H1 (cell line): ENCODE measurements around the gene PCBP1. TPM values are rescaled to one million over a fixed set of nuclear protein-coding genes. Genes with fewer than 3 reads are reported as not detected.
A peak's percentile ranks its signal among the peaks of the same experiment; 100 is the strongest.

Experiments
- CBX5 ChIP-seq: fragments of 300-800, 300-1000 bp; sonication (generic); IDR thresholded peaks from 2 replicates; pipeline ENCODE4 v1.7.1; 2016; ENCODE audit warnings: antibody characterized with exemption, low read length, low read depth
- CHD1 ChIP-seq: IDR thresholded peaks from 2 replicates; pipeline ENCODE4 v1.6.1; 2012; ENCODE audit warnings: low read depth, low read length, improper control_type of control experiment
- HDAC2 ChIP-seq, 2 experiments: fragments of 300-600 bp in 1 of 2; sonication (generic) in 1 of 2; IDR thresholded peaks; 2 replicates each; pipeline ENCODE4 v1.6.1; 2011 to 2012; ENCODE audit warnings: low read depth in 2 of 2, low read length in 2 of 2, mild to moderate bottlenecking in 2 of 2, moderate library complexity in 2 of 2, borderline replicate concordance in 1 of 2, inconsistent platforms in 1 of 2
- SAP30 ChIP-seq: fragments of 300-600 bp; sonication (generic); IDR thresholded peaks from 2 replicates; pipeline ENCODE4 v1.7.1; 2012; ENCODE audit warnings: low read length, moderate library complexity, mild to moderate bottlenecking, inconsistent platforms; ENCODE audit not compliant: insufficient read depth, insufficient replicate concordance
- SRF ChIP-seq: IDR thresholded peaks from 2 replicates; pipeline ENCODE4 v1.6.1; 2011; ENCODE audit warnings: mild to moderate bottlenecking, low read depth, low read length, moderate library complexity
- TCF12 ChIP-seq: IDR thresholded peaks from 2 replicates; pipeline ENCODE4 v1.6.1; 2011; ENCODE audit warnings: low read depth, mild to moderate bottlenecking, low read length
- polyA plus RNA-seq, 7 experiments: library from polyadenylated mRNA; depleted of rRNA in 3 of 7; stranded (reverse) in 5 of 7; unstranded in 2 of 7; fragments of >200 nt in 5 of 7; fragments of 200-250 nt in 2 of 7; gene quantifications; 1 replicate in 5 of 7; 2 replicates in 1 of 7; 4 replicates in 1 of 7; pipeline versions ENCODE4 v1.2.1 to v1.2.3, GENCODE V29; 2011 to 2013; ENCODE audit warnings: missing spikeins in 2 of 7, mixed read lengths in 2 of 7
- total RNA-seq: library from RNA; stranded (reverse); fragmentation: NEBNext Ultra II Directional; extraction: Animal tissue kit (Norgen Biotek cat#: 25700); gene quantifications from 2 replicates; pipeline ENCODE4 v1.2.1, GENCODE V29; 2021
- TF ChIP-seq, protein P1 (sequence below): fragments of 300-600 bp; sonication (generic); IDR thresholded peaks from 2 replicates; pipeline ENCODE4 v1.7.1; 2012; ENCODE audit warnings: low read length, moderate library complexity, mild to moderate bottlenecking, inconsistent platforms; ENCODE audit not compliant: insufficient replicate concordance

Gene PCBP1
- total and polyA plus RNA-seq, 2 of the 8 experiments (the other 6 are each of a cell fraction or from before 2014, with no cell fraction given), result 279 to 493 TPM

DNA sequence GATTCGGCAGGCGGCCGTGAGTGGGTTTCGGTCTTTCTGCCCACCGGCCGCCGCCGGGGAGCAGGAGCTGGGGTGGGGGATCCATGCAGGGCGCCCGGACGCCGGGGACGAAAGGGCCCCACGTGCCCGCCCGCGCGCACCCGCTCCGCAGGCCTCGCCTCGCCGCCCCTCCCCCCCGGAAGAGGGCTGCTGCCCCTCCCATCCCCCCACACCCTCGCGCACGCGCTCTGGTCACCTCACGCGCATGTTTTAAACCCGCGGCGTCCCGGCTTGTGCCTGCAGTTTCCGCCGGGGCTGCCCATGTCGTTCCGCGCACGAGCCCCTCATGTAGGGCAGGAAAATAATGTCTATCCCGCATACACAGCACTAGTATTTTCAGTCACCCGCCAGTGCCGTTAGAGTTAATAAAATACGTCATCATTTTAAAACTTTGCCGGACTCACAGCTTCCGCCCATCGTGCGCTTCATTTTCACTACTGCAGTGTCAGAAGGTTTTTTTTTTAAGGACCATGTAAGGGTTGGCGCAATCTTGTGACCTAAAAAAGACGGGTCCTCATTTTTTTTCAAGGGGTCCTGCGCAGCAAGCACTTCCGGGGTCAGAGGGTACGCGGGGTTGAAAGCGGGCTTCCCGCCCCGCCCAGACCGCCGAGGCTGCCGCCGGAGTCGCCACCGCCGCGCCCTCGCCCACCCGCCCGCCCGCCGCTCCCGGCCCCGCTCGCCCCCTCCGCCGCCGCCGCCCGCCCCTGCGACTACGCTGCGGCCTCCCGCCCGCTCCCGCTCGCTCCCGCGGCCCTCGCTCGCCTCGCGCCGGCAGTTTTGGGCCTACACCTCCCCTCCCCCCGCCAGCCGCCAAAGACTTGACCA lies at the start of gene PCBP1 (continued):
- TF ChIP-seq, protein P1, sequence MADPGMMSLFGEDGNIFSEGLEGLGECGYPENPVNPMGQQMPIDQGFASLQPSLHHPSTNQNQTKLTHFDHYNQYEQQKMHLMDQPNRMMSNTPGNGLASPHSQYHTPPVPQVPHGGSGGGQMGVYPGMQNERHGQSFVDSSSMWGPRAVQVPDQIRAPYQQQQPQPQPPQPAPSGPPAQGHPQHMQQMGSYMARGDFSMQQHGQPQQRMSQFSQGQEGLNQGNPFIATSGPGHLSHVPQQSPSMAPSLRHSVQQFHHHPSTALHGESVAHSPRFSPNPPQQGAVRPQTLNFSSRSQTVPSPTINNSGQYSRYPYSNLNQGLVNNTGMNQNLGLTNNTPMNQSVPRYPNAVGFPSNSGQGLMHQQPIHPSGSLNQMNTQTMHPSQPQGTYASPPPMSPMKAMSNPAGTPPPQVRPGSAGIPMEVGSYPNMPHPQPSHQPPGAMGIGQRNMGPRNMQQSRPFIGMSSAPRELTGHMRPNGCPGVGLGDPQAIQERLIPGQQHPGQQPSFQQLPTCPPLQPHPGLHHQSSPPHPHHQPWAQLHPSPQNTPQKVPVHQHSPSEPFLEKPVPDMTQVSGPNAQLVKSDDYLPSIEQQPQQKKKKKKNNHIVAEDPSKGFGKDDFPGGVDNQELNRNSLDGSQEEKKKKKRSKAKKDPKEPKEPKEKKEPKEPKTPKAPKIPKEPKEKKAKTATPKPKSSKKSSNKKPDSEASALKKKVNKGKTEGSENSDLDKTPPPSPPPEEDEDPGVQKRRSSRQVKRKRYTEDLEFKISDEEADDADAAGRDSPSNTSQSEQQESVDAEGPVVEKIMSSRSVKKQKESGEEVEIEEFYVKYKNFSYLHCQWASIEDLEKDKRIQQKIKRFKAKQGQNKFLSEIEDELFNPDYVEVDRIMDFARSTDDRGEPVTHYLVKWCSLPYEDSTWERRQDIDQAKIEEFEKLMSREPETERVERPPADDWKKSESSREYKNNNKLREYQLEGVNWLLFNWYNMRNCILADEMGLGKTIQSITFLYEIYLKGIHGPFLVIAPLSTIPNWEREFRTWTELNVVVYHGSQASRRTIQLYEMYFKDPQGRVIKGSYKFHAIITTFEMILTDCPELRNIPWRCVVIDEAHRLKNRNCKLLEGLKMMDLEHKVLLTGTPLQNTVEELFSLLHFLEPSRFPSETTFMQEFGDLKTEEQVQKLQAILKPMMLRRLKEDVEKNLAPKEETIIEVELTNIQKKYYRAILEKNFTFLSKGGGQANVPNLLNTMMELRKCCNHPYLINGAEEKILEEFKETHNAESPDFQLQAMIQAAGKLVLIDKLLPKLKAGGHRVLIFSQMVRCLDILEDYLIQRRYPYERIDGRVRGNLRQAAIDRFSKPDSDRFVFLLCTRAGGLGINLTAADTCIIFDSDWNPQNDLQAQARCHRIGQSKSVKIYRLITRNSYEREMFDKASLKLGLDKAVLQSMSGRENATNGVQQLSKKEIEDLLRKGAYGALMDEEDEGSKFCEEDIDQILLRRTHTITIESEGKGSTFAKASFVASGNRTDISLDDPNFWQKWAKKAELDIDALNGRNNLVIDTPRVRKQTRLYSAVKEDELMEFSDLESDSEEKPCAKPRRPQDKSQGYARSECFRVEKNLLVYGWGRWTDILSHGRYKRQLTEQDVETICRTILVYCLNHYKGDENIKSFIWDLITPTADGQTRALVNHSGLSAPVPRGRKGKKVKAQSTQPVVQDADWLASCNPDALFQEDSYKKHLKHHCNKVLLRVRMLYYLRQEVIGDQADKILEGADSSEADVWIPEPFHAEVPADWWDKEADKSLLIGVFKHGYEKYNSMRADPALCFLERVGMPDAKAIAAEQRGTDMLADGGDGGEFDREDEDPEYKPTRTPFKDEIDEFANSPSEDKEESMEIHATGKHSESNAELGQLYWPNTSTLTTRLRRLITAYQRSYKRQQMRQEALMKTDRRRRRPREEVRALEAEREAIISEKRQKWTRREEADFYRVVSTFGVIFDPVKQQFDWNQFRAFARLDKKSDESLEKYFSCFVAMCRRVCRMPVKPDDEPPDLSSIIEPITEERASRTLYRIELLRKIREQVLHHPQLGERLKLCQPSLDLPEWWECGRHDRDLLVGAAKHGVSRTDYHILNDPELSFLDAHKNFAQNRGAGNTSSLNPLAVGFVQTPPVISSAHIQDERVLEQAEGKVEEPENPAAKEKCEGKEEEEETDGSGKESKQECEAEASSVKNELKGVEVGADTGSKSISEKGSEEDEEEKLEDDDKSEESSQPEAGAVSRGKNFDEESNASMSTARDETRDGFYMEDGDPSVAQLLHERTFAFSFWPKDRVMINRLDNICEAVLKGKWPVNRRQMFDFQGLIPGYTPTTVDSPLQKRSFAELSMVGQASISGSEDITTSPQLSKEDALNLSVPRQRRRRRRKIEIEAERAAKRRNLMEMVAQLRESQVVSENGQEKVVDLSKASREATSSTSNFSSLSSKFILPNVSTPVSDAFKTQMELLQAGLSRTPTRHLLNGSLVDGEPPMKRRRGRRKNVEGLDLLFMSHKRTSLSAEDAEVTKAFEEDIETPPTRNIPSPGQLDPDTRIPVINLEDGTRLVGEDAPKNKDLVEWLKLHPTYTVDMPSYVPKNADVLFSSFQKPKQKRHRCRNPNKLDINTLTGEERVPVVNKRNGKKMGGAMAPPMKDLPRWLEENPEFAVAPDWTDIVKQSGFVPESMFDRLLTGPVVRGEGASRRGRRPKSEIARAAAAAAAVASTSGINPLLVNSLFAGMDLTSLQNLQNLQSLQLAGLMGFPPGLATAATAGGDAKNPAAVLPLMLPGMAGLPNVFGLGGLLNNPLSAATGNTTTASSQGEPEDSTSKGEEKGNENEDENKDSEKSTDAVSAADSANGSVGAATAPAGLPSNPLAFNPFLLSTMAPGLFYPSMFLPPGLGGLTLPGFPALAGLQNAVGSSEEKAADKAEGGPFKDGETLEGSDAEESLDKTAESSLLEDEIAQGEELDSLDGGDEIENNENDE, result no peak
- TF ChIP-seq CHD1 (no peak), TCF12 (0 out of 2 replicates have a peak, but pooled peaks have one; percentile 34), SAP30 (no peak), HDAC2 (IDR thresholded peaks at IDR 0.05; ENCODE audit: borderline replicate concordance in 1 of 2, low read depth in 2 of 2, low read length in 2 of 2) (no peak; a peak in 1 of 4 replicates), SRF (peak; percentile 25; the same call in 1 of the 2 replicates), CBX5 (no peak)
